Measurements from ENCODE around the gene C11orf54.

GRCh38 chr11:93737904-93738612 is 3.4 kb upstream of the C11orf54 start:
- TF ChIP-seq CTCF (IDR thresholded peaks at IDR 0.05 in 2 of 3, conservative IDR thresholded peaks at IDR 0.05 in 1 of 3; ENCODE audit: control insufficient read depth in 2 of 3, extremely low read depth in 1 of 3, insufficient read depth in 1 of 3, low read depth in 3 of 3, low read length in 3 of 3) (no peak), ZNF384 (IDR thresholded peaks at IDR 0.05; ENCODE audit: borderline replicate concordance, low read depth, low read length) (no peak), NR2C2 (IDR thresholded peaks at IDR 0.05; ENCODE audit: borderline replicate concordance, control insufficient read depth, insufficient read length, low read depth) (no peak), NRF1 (conservative IDR thresholded peaks at IDR 0.05; ENCODE audit: low read depth, low read length) (no peak), KDM1A (IDR thresholded peaks at IDR 0.05; ENCODE audit: borderline replicate concordance) (no peak), HDAC2 (IDR thresholded peaks at IDR 0.05) (no peak), SUZ12 (IDR thresholded peaks at IDR 0.05; ENCODE audit: unreplicated experiment) (no peak), EZH2 (IDR thresholded peaks at IDR 0.05; ENCODE audit: borderline replicate concordance, control insufficient read depth, low read depth, low read length) (no peak), EP300 (IDR thresholded peaks at IDR 0.05; ENCODE audit: borderline replicate concordance in 1 of 2, control insufficient read depth in 1 of 2, low read depth in 2 of 2, low read length in 2 of 2) (no peak), MXI1 (IDR thresholded peaks at IDR 0.05; ENCODE audit: low read depth, low read length) (no peak), SP1 (IDR thresholded peaks at IDR 0.05; ENCODE audit: low read depth, low read length) (no peak), ZBTB40 (IDR thresholded peaks at IDR 0.05; ENCODE audit: borderline replicate concordance) (no peak), ATF7 (IDR thresholded peaks at IDR 0.05; ENCODE audit: low read depth) (no peak), JUNB (IDR thresholded peaks at IDR 0.05) (no peak)
